Colonic mucosa (tissue), 4 donors: ENCODE data around the gene CFAP107. TPM values are rescaled to one million over a fixed set of nuclear protein-coding genes. Genes with fewer than 3 reads are reported as not detected.

Source experiments
- DNase-seq: peaks from one replicate; pipeline ENCODE4 v3.0.0-alpha.2; 2020
- H3K27ac ChIP-seq: fragments of 200-600 bp; one replicate; pipeline ENCODE4 v1.8.0; 2021
- H3K27me3 ChIP-seq: fragments of 200-600 bp; one replicate; pipeline ENCODE4 v1.8.0; 2021
- H3K36me3 ChIP-seq: fragments of 200-600 bp; one replicate; pipeline ENCODE4 v1.8.0; 2021
- H3K4me1 ChIP-seq: fragments of 200-600 bp; one replicate; pipeline ENCODE4 v1.8.0; 2021; ENCODE audit warnings: mild to moderate bottlenecking
- H3K4me3 ChIP-seq: fragments of 200-600 bp; one replicate; pipeline ENCODE4 v1.8.0; 2021
- H3K9ac ChIP-seq, 2 donors: one replicate each; pipeline ENCODE4 v1.7.0; 2013; ENCODE audit warnings: control low read depth in 2 of 2, low read depth in 2 of 2, low read length in 2 of 2
- H3K9me3 ChIP-seq: fragments of 200-600 bp; one replicate; pipeline ENCODE4 v1.8.0; 2021
- CTCF ChIP-seq: fragments of 200-600 bp; IDR thresholded peaks from one replicate; pipeline ENCODE4 v1.8.0; 2022; ENCODE audit warnings: antibody characterized with exemption, mild to moderate bottlenecking
- intact Hi-C: fragments of 100-400 bp; cut with DNase I; formaldehyde crosslinking; loops from one replicate; pipeline ENCODE4 v1.14.1; 2022
- total RNA-seq, 2 donors: library from RNA; stranded (reverse); fragmentation: NEBNext Ultra II Directional in 1 of 2; extraction: Animal tissue kit (Norgen Biotek cat#: 25700) in 1 of 2; gene quantifications; one replicate each; pipeline ENCODE4 v1.2.1, GENCODE V29; 2021
- donor health status: healthy.
- donor health status: DM: no; HTN: no; CAD: no.
- donor health status: DM: no; HTN: no; CAD: no.

CFAP107 gene
- total RNA-seq, 2 donors from 2014 or later = not detected

GRCh38 chr1:12708396-12709090 is 37.5 kb upstream of the CFAP107 start:
- H3K4me1 ChIP-seq = no peaks in the 10 kb centered on the region
- no peaks in the 10 kb centered on the region for H3K9me3 ChIP-seq
- TF ChIP-seq CTCF = no peak
- no peaks in the 10 kb centered on the region for H3K27me3 ChIP-seq
- intact Hi-C loops = no loop called here
- no peak overlapping the region for H3K9ac ChIP-seq
- no peaks in the 10 kb centered on the region for H3K36me3 ChIP-seq
- H3K27ac ChIP-seq = no peak overlapping the region
- no peak overlapping the region for H3K4me3 ChIP-seq
- DNase-seq = no peak

GRCh38 chr1:12709091-12709491 is 36.9 kb upstream of the CFAP107 start:
- DNase-seq = no peak
- no peaks in the 10 kb centered on the region for H3K4me1 ChIP-seq
- no peaks in the 10 kb centered on the region for H3K36me3 ChIP-seq
- H3K9me3 ChIP-seq = no peaks in the 10 kb centered on the region
- TF ChIP-seq CTCF = no peak
- no peak overlapping the region for H3K4me3 ChIP-seq
- H3K9ac ChIP-seq = no peak overlapping the region
- H3K27ac ChIP-seq = no peak overlapping the region
- H3K27me3 ChIP-seq = no peaks in the 10 kb centered on the region
- intact Hi-C loops = no loop called here

GRCh38 chr1:12709696-12710095 is 36.3 kb upstream of the CFAP107 start:
- no peaks in the 10 kb centered on the region for H3K27me3 ChIP-seq
- intact Hi-C loops = no loop called here
- no peak for DNase-seq
- H3K4me3 ChIP-seq = no peak overlapping the region
- H3K4me1 ChIP-seq = no peaks in the 10 kb centered on the region
- no peak overlapping the region for H3K9ac ChIP-seq
- TF ChIP-seq CTCF = no peak
- H3K9me3 ChIP-seq = no peaks in the 10 kb centered on the region
- H3K27ac ChIP-seq = no peak overlapping the region
- no peaks in the 10 kb centered on the region for H3K36me3 ChIP-seq

- no peaks in the 10 kb centered on the region for H3K36me3 ChIP-seq
- H3K4me1 ChIP-seq = no peaks in the 10 kb centered on the region
- intact Hi-C loops = no loop called here
- DNase-seq = no peak
- H3K9ac ChIP-seq = no peak overlapping the region
- H3K4me3 ChIP-seq = no peak overlapping the region
- H3K27me3 ChIP-seq = no peaks in the 10 kb centered on the region
- no peaks in the 10 kb centered on the region for H3K9me3 ChIP-seq
- TF ChIP-seq CTCF = no peak
- H3K27ac ChIP-seq = no peak overlapping the region
Observed at GRCh38 chr1:12711536-12711935, 34.5 kb upstream of the CFAP107 start.

GRCh38 chr1:12712076-12712475 is 33.9 kb upstream of the CFAP107 start:
- no peak for TF ChIP-seq CTCF
- Histone ChIP-seq H3K27me3 (no peaks in the 10 kb centered on the region), H3K9me3 (no peaks in the 10 kb centered on the region), H3K4me3 (no peak overlapping the region), H3K9ac (no peak overlapping the region), H3K27ac (no peak overlapping the region), H3K36me3 (no peaks in the 10 kb centered on the region), H3K4me1 (no peaks in the 10 kb centered on the region)
- intact Hi-C loops = no loop called here
- DNase-seq = no peak
